H1 (cell line): ENCODE measurements around the gene LHFPL3.

Experiments used
- BACH1 ChIP-seq: IDR thresholded peaks from 2 replicates; pipeline ENCODE4 v1.6.1; 2012; ENCODE audit warnings: low read length, improper control_type of control experiment
- CREB1 ChIP-seq: IDR thresholded peaks from 2 replicates; pipeline ENCODE4 v1.6.1; 2012; ENCODE audit warnings: inconsistent platforms
- CTCF ChIP-seq, 3 experiments: IDR thresholded peaks; 1 replicate in 2 of 3; 2 replicates in 1 of 3; pipeline versions ENCODE4 v1.5.1 to v1.6.1; 2011; ENCODE audit warnings: low read length in 3 of 3, mild to moderate bottlenecking in 3 of 3, inconsistent platforms in 2 of 3, low read depth in 1 of 3, moderate library complexity in 1 of 3; ENCODE audit not compliant: insufficient read depth in 1 of 3; ENCODE audit errors: control extremely low read depth in 1 of 3
- POLR2AphosphoS5 ChIP-seq: IDR thresholded peaks from 2 replicates; pipeline ENCODE4 v1.6.1; 2011; ENCODE audit warnings: low read depth, low read length
- RAD21 ChIP-seq, 2 experiments: IDR thresholded peaks in 1 of 2; conservative IDR thresholded peaks in 1 of 2; 2 replicates each; pipeline ENCODE4 v1.6.1; 2011; ENCODE audit warnings: low read depth in 2 of 2, low read length in 2 of 2, improper control_type of control experiment in 1 of 2, inconsistent platforms in 1 of 2, mild to moderate bottlenecking in 1 of 2, moderate library complexity in 1 of 2
- RFX5 ChIP-seq: IDR thresholded peaks from 2 replicates; pipeline ENCODE4 v1.6.1; 2011; ENCODE audit warnings: low read depth, low read length, improper control_type of control experiment, borderline replicate concordance
- TAF1 ChIP-seq: IDR thresholded peaks from 2 replicates; pipeline ENCODE4 v1.6.1; 2011; ENCODE audit warnings: mild to moderate bottlenecking, low read depth, low read length

- TF ChIP-seq POLR2AphosphoS5 (no peak), BACH1 (no peak), CTCF (IDR thresholded peaks at IDR 0.05; ENCODE audit: control extremely low read depth in 1 of 3, insufficient read depth in 1 of 3, low read depth in 1 of 3, low read length in 3 of 3) (no peak), TAF1 (no peak), RFX5 (no peak), RAD21 (IDR thresholded peaks at IDR 0.05 in 1 of 2, conservative IDR thresholded peaks at IDR 0.05 in 1 of 2; ENCODE audit: low read depth in 2 of 2, low read length in 2 of 2) (no peak), CREB1 (no peak)
These were observed 328.1 kb downstream of the LHFPL3 start for GRCh38 chr7:104656467-104656866.
